Hematopoietic multipotent progenitor cell (in vitro differentiated cells): Measurements from ENCODE around the gene NOL4L. TPM values are rescaled to one million over a fixed set of nuclear protein-coding genes. Genes with fewer than 3 reads are reported as not detected.

Experiments used
- DNase-seq, 3 donors: peaks; one replicate each; pipeline ENCODE4 v3.0.0-alpha.2; 2011 to 2015; ENCODE audit warnings: low read depth in 2 of 3, low spot score in 2 of 3
- total RNA-seq: library from RNA; depleted of rRNA; stranded (reverse); fragments of >200 nt; gene quantifications from one replicate; pipeline ENCODE4 v1.2.3, GENCODE V29; 2012

The NOL4L gene
- total RNA-seq, 1 donor, result 34.5 TPM

- DNase-seq, result no peak
Measured at GRCh38 chr20:32404017-32404416, 181.1 kb downstream of the NOL4L start.

- no peak for DNase-seq
Measured at GRCh38 chr20:32400476-32400875, 184.7 kb downstream of the NOL4L start.

- DNase-seq, result no peak
Measured at GRCh38 chr20:32397567-32398084, 187.5 kb downstream of the NOL4L start.

- DNase-seq, result no peak
Measured at GRCh38 chr20:32396646-32397160, 188.4 kb downstream of the NOL4L start.

GRCh38 chr20:32395066-32395465 lies 190.1 kb downstream of the NOL4L start:
- DNase-seq, result peak in 1 of 3 donors; percentile 31

Other genes with a start within 250 kb of the NOL4L start
- 51.4 TPM for gene ASXL1, start 227.0 kb downstream of the NOL4L start, total RNA-seq
- gene C20orf203, start 88.6 kb upstream of the NOL4L start, total RNA-seq, result 1.9 TPM
- gene COMMD7, start 158.1 kb upstream of the NOL4L start, total RNA-seq, result 43.4 TPM
- 24.8 TPM for gene DNMT3B, start 177.1 kb upstream of the NOL4L start, total RNA-seq
- gene MAPRE1, start 234.6 kb upstream of the NOL4L start, total RNA-seq, result 39.9 TPM